Fibroblast of pulmonary artery (primary cell): ENCODE measurements around the gene AHRR.

Experiments
- DNase-seq: peaks from one replicate; pipeline ENCODE4 v3.0.0-alpha.2; 2010; ENCODE audit warnings: low read depth
- H3K4me3 ChIP-seq: replicated peaks from 2 replicates; pipeline ENCODE4 v1.5.1; 2011; ENCODE audit warnings: low read depth, mild to moderate bottlenecking, control low read depth, low read length, moderate library complexity
- CTCF ChIP-seq: IDR thresholded peaks from 2 replicates; pipeline ENCODE4 v1.5.1; 2011; ENCODE audit warnings: mild to moderate bottlenecking, control low read depth, low read length, inconsistent platforms; ENCODE audit errors: missing control alignments

The AHRR gene

GRCh38 chr5:446066-446882 is 124.8 kb downstream of the AHRR start:
- DNase-seq = no peak
- no peak for TF ChIP-seq CTCF
- no peak overlapping the region for H3K4me3 ChIP-seq

- peak; percentile 62 for DNase-seq
- H3K4me3 ChIP-seq = no peak overlapping the region
These were observed 125.4 kb downstream of the AHRR start for GRCh38 chr5:446883-447263.

GRCh38 chr5:447501-447900 is 126.0 kb downstream of the AHRR start:
- H3K4me3 ChIP-seq = no peak overlapping the region
- DNase-seq = no peak
- TF ChIP-seq CTCF = no peak

More at GRCh38 chr5:446883-447263, 125.4 kb downstream of the AHRR start:
- peak; percentile 63 for TF ChIP-seq CTCF

- TF ChIP-seq CTCF = no peak
- no peak for DNase-seq
- H3K4me3 ChIP-seq = no peak overlapping the region
These were observed 126.7 kb downstream of the AHRR start for GRCh38 chr5:448061-448765.

GRCh38 chr5:448766-449090 is 127.2 kb downstream of the AHRR start:
- TF ChIP-seq CTCF = no peak
- DNase-seq = no peak
- no peak overlapping the region for H3K4me3 ChIP-seq

GRCh38 chr5:449151-449550 is 127.6 kb downstream of the AHRR start:
- no peak for DNase-seq
- TF ChIP-seq CTCF = no peak
- H3K4me3 ChIP-seq = no peak overlapping the region
